GM12891 (cell line): ENCODE measurements around the gene EDC3.

Source experiments
- DNase-seq: peaks from one replicate; pipeline ENCODE4 v3.0.0; 2011; ENCODE audit warnings: low spot score; ENCODE audit not compliant: insufficient read length
- FAIRE-seq: peaks from 2 replicates; lab custom pipeline; 2011; peaks lifted over from hg19 to GRCh38; lab: Jason Lieb, UNC
- PAX5 ChIP-seq: IDR thresholded peaks from 2 replicates; pipeline ENCODE4 v1.6.1; 2011; ENCODE audit warnings: low read length, moderate library complexity, mild to moderate bottlenecking; ENCODE audit not compliant: insufficient read depth, severe bottlenecking
- POLR2A ChIP-seq: IDR thresholded peaks from 2 replicates; pipeline ENCODE4 v1.6.1; 2011; ENCODE audit warnings: low read depth, low read length, control low read depth
- POLR2AphosphoS5 ChIP-seq: IDR thresholded peaks from 2 replicates; pipeline ENCODE4 v1.6.1; 2011; ENCODE audit warnings: low read depth, low read length, control low read depth
- POU2F2 ChIP-seq: IDR thresholded peaks from 2 replicates; pipeline ENCODE4 v1.6.1; 2011; ENCODE audit warnings: low read depth, mild to moderate bottlenecking, control low read depth, low read length, moderate library complexity
- SPI1 ChIP-seq: IDR thresholded peaks from 2 replicates; pipeline ENCODE4 v1.6.1; 2011; ENCODE audit warnings: low read depth, low read length, control low read depth
- TAF1 ChIP-seq: IDR thresholded peaks from 2 replicates; pipeline ENCODE4 v1.6.1; 2011; ENCODE audit warnings: low read depth, low read length, control low read depth

The EDC3 gene

GRCh38 chr15:74621546-74621920, 74.3 kb downstream of the EDC3 start:
- DNase-seq = no peak

GRCh38 chr15:74620636-74621545, 74.9 kb downstream of the EDC3 start:
- DNase-seq = peak; percentile 87
- FAIRE-seq = peak; percentile 93
- no peak for TF ChIP-seq SPI1
- 0 out of 2 replicates have a peak, but pooled peaks have one; percentile 56 for TF ChIP-seq POU2F2
- TF ChIP-seq POLR2AphosphoS5 = no peak
- no peak for TF ChIP-seq TAF1
- no peak for TF ChIP-seq PAX5

More at GRCh38 chr15:74621546-74621920, 74.3 kb downstream of the EDC3 start:
- TF ChIP-seq POLR2AphosphoS5 = no peak
- no peak for TF ChIP-seq POU2F2
- no peak for TF ChIP-seq POLR2A
- TF ChIP-seq PAX5 = no peak
- no peak for TF ChIP-seq SPI1
- no peak for TF ChIP-seq TAF1
- FAIRE-seq = no peak

GRCh38 chr15:74619916-74620635, 75.7 kb downstream of the EDC3 start:
- DNase-seq = no peak
- no peak for TF ChIP-seq POU2F2
- TF ChIP-seq SPI1 = no peak
- TF ChIP-seq PAX5 = no peak
- TF ChIP-seq POLR2A = no peak
- no peak; the same call in 1 of the 2 replicates for TF ChIP-seq POLR2AphosphoS5
- TF ChIP-seq TAF1 = no peak
- no peak for FAIRE-seq

GRCh38 chr15:74618841-74619596, 76.8 kb downstream of the EDC3 start:
- no peak for DNase-seq
- FAIRE-seq = no peak
- TF ChIP-seq POLR2A (no peak), POU2F2 (no peak), SPI1 (no peak), TAF1 (no peak), PAX5 (no peak), POLR2AphosphoS5 (no peak)

DNA sequence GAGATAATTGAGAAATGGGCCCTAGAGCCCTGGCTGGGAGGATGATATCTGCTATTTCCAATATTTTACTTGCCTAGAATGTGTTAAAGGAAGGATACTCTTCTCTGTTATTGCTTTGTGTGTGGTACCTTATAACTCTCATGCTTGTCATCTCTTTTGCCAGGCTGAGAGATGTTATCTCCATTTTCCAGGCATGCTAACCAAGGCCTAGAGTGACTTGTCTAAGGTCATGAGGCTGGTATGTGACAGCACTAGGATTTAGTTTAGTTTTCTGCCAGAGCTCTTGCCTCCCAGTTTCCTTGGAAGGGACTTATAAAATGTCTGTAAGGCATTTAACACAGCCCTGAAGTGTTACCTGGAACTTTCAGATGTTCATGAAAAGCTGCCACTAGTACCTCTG, 78.8 kb downstream of the EDC3 start:
- TF ChIP-seq POLR2A (no peak), PAX5 (no peak), POU2F2 (no peak), TAF1 (no peak), POLR2AphosphoS5 (no peak), SPI1 (no peak)
- FAIRE-seq (no peak), DNase-seq (no peak)

- FAIRE-seq (no peak), DNase-seq (peak; percentile 50)
- TF ChIP-seq POLR2A = no peak
- TF ChIP-seq POLR2AphosphoS5 = no peak
- no peak for TF ChIP-seq PAX5
- no peak for TF ChIP-seq POU2F2
- no peak for TF ChIP-seq TAF1
- TF ChIP-seq SPI1 = no peak
Measured at GRCh38 chr15:74616366-74616939, 79.4 kb downstream of the EDC3 start.

DNA sequence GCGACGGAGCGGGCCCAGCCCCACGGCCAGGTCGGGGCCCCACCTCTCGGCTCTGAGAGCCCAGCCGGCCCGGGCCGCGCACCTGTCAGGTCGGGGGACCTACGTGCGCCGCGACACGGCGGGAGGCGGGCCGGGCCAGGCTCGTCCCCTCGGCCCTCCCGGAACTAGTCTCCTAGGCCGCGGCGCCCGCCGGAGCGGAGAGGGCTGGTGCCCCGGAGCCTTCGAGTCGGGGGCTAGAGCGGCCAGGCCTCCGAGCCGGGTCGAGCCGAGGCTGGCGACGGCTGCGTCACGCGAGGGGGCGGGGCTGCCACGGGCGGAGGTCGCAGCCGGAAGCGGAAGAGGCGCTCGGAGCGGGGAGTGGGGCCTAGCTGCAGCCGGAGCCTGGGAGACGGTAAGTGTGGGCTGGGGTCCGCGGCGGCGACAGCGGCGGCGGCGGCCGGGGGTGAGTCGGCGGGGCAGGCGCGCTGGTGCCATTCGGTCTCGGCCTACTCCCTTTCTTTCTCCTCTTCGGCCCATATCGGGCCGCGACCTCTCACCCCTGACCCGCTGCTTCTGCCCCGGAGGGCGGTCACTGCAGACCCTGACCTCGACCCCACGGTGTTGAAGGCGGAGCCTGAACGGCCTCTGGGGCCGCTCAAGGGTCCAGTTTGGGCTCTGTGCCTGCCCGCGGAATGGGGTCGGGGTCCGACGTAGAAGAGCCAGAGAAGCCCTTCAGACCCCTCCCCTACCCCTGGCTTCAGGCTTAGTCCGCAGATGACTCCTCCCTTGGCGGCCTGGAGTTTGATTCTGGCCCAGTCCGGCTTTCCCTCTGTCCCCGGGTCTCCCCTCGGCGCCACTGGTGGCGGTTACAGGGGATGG, 80.1 kb downstream of the EDC3 start, which contains the start of gene CLK3:
CLK3 (plus strand) TSS at position 329 of the 858 bp plus-strand sequence. CDS start 3,361 bp downstream, outside the sequence.
- TF ChIP-seq PAX5 (peak; percentile 80), SPI1 (0 out of 2 replicates have a peak, but pooled peaks have one; percentile 25), TAF1 (peak; percentile 75), POLR2A (peak; percentile 59; the same call in 1 of the 2 replicates), POLR2AphosphoS5 (peak; percentile 58; the same call in 1 of the 2 replicates), POU2F2 (no peak)
- FAIRE-seq = peak; percentile 91
- peak; percentile 100 for DNase-seq

GRCh38 chr15:74614744-74615507, 80.9 kb downstream of the EDC3 start:
- peak; percentile 58 for DNase-seq
- no peak; the same call in 1 of the 2 replicates for TF ChIP-seq POLR2AphosphoS5
- no peak; the same call in 1 of the 2 replicates for TF ChIP-seq POLR2A
- no peak for TF ChIP-seq SPI1
- TF ChIP-seq POU2F2 = no peak
- TF ChIP-seq PAX5 = no peak
- no peak for TF ChIP-seq TAF1
- peak; percentile 89 for FAIRE-seq
